ENCODE results near the gene GPR61. TPM values are rescaled to one million over a fixed set of nuclear protein-coding genes. Genes with fewer than 3 reads are reported as not detected.

GPR61 gene
- total RNA-seq, 2 experiments from 2014 or later: 0.31 TPM; not detected in 1

- H3K4me3 Mint-ChIP-seq: no peak overlapping the region
- H3K27ac Mint-ChIP-seq: peak overlapping the region; percentile 81
- intact Hi-C loops (cut with micrococcal nuclease): no loop called here
- no peaks in the 10 kb centered on the region for H3K27me3 Mint-ChIP-seq (ENCODE audit: low read depth)
- H3K36me3 Mint-ChIP-seq (ENCODE audit: low read depth): peaks cover 2% of the 10 kb centered on the region
- peaks cover 92% of the 10 kb centered on the region for H3K4me1 Mint-ChIP-seq (ENCODE audit: low read depth)
- CTCF ChIA-PET: interaction anchor here (0.6 to 35.8 kb wide), 10 partner anchors 3 to 407 kb away, joined by 3 to 1207 read pairs (median 4); partner anchors contain the start of genes AMIGO1, CYB561D1 and GPR61
- H3K9me3 Mint-ChIP-seq: no peaks in the 10 kb centered on the region
- DNase-seq: no peak
Measured at GRCh38 chr1:109499081-109499480, 40.6 kb upstream of the GPR61 start.

- Mint-ChIP-seq H3K4me3 (no peak overlapping the region), H3K27ac (peak overlapping the region; percentile 81), H3K36me3 (ENCODE audit: low read depth) (no peaks in the 10 kb centered on the region), H3K27me3 (ENCODE audit: low read depth) (no peaks in the 10 kb centered on the region), H3K9me3 (no peaks in the 10 kb centered on the region), H3K4me1 (ENCODE audit: low read depth) (peaks cover 91% of the 10 kb centered on the region)
- intact Hi-C loops (cut with micrococcal nuclease): loop anchor here (5.0 kb wide), 2 partner anchors 117 to 407 kb away; partner anchors contain the start of genes AMPD2 and GNAT2
- CTCF ChIA-PET: interaction anchor here (1.1 to 35.8 kb wide), 8 partner anchors 4 to 143 kb away, joined by 3 to 1207 read pairs (median 5); partner anchors contain the start of genes AMIGO1, CYB561D1, GPR61 and SYPL2
- peak; percentile 73 for DNase-seq
Measured at GRCh38 chr1:109499661-109500536, 39.8 kb upstream of the GPR61 start.

- Mint-ChIP-seq H3K27ac (peak overlapping the region; percentile 80), H3K36me3 (ENCODE audit: low read depth) (no peaks in the 10 kb centered on the region), H3K9me3 (no peaks in the 10 kb centered on the region), H3K4me3 (no peak overlapping the region), H3K27me3 (ENCODE audit: low read depth) (no peaks in the 10 kb centered on the region), H3K4me1 (ENCODE audit: low read depth) (peaks cover 91% of the 10 kb centered on the region)
- intact Hi-C loops (cut with micrococcal nuclease): loop anchor here (5.0 kb wide), 2 partner anchors 116 to 406 kb away; partner anchors contain the start of genes AMPD2 and GNAT2
- DNase-seq: no peak
- CTCF ChIA-PET: interaction anchor here (1.1 to 35.8 kb wide), 6 partner anchors 5 to 142 kb away, joined by 3 to 1207 read pairs (median 190); partner anchors contain the start of genes AMIGO1, CYB561D1, GPR61 and SYPL2
Measured at GRCh38 chr1:109500941-109501381, 38.7 kb upstream of the GPR61 start.

GRCh38 chr1:109501644-109502363, 37.9 kb upstream of the GPR61 start:
- Mint-ChIP-seq H3K9me3 (no peaks in the 10 kb centered on the region), H3K27ac (peak overlapping the region; percentile 80), H3K4me3 (no peak overlapping the region), H3K36me3 (ENCODE audit: low read depth) (no peaks in the 10 kb centered on the region), H3K27me3 (ENCODE audit: low read depth) (no peaks in the 10 kb centered on the region), H3K4me1 (ENCODE audit: low read depth) (peaks cover 87% of the 10 kb centered on the region)
- no peak for DNase-seq
- CTCF ChIA-PET: interaction anchor here (15.8 to 35.8 kb wide), 3 partner anchors 6 to 29 kb away, joined by 375 to 1207 read pairs (median 375); partner anchors contain the start of genes AMIGO1, CYB561D1 and GPR61
- intact Hi-C loops (cut with micrococcal nuclease): loop anchor here (1.0 to 5.0 kb wide), 3 partner anchors 8 to 405 kb away; partner anchors contain the start of genes AMPD2, CYB561D1 and GNAT2

GRCh38 chr1:109502364-109502851, 37.3 kb upstream of the GPR61 start:
- CTCF ChIA-PET: interaction anchor here (1.3 to 35.8 kb wide), 4 partner anchors 6 to 137 kb away, joined by 4 to 1207 read pairs (median 375); partner anchors contain the start of genes AMIGO1, CYB561D1 and GPR61
- Mint-ChIP-seq H3K4me3 (peak overlapping the region; percentile 25), H3K36me3 (ENCODE audit: low read depth) (no peaks in the 10 kb centered on the region), H3K27ac (peak overlapping the region; percentile 80), H3K27me3 (ENCODE audit: low read depth) (no peaks in the 10 kb centered on the region), H3K4me1 (ENCODE audit: low read depth) (peaks cover 89% of the 10 kb centered on the region), H3K9me3 (peaks cover 4% of the 10 kb centered on the region)
- intact Hi-C loops (cut with micrococcal nuclease): loop anchor here (1.0 to 5.0 kb wide), 3 partner anchors 8 to 405 kb away; partner anchors contain the start of genes AMPD2, CYB561D1 and GNAT2
- peak; percentile 64 for DNase-seq

GRCh38 chr1:109503935-109504334, 35.7 kb upstream of the GPR61 start:
- intact Hi-C loops (cut with micrococcal nuclease): loop anchor here (5.0 kb wide), 2 partner anchors 113 to 403 kb away; partner anchors contain the start of genes AMPD2 and GNAT2
- CTCF ChIA-PET: interaction anchor here (1.1 to 35.8 kb wide), 5 partner anchors 5 to 136 kb away, joined by 3 to 1207 read pairs (median 375); partner anchors contain the start of genes AMIGO1, CYB561D1 and GPR61
- Mint-ChIP-seq H3K27me3 (ENCODE audit: low read depth) (no peaks in the 10 kb centered on the region), H3K9me3 (peaks cover 4% of the 10 kb centered on the region), H3K4me3 (no peak overlapping the region), H3K27ac (peak overlapping the region; percentile 91), H3K36me3 (ENCODE audit: low read depth) (peaks cover 4% of the 10 kb centered on the region), H3K4me1 (ENCODE audit: low read depth) (peaks cover 88% of the 10 kb centered on the region)
- DNase-seq: no peak

GRCh38 chr1:109504974-109505373, 34.7 kb upstream of the GPR61 start:
- peaks cover 83% of the 10 kb centered on the region for H3K4me1 Mint-ChIP-seq (ENCODE audit: low read depth)
- H3K9me3 Mint-ChIP-seq: peaks cover 4% of the 10 kb centered on the region
- intact Hi-C loops (cut with micrococcal nuclease): loop anchor here (5.0 kb wide), 3 partner anchors 112 to 413 kb away; partner anchors contain the start of genes AMPD2, GNAT2 and TMEM167B
- H3K4me3 Mint-ChIP-seq: no peak overlapping the region
- H3K27ac Mint-ChIP-seq: peak overlapping the region; percentile 80
- no peaks in the 10 kb centered on the region for H3K27me3 Mint-ChIP-seq (ENCODE audit: low read depth)
- no peak for DNase-seq
- peaks cover 4% of the 10 kb centered on the region for H3K36me3 Mint-ChIP-seq (ENCODE audit: low read depth)
- CTCF ChIA-PET: interaction anchor here (0.8 to 35.8 kb wide), 6 partner anchors 9 to 80 kb away, joined by 3 to 1207 read pairs (median 4); partner anchors contain the start of genes ATXN7L2, CYB561D1 and GPR61

GRCh38 chr1:109508001-109508872, 31.4 kb upstream of the GPR61 start:
- no peak overlapping the region for H3K27ac Mint-ChIP-seq
- CTCF ChIA-PET: interaction anchor here (21.4 to 35.8 kb wide), 2 partner anchors 12 to 23 kb away, joined by 375 to 1207 read pairs; partner anchors contain the start of genes CYB561D1 and GPR61
- no peaks in the 10 kb centered on the region for H3K27me3 Mint-ChIP-seq (ENCODE audit: low read depth)
- H3K4me3 Mint-ChIP-seq: peak overlapping the region; percentile 85
- no peak for DNase-seq
- H3K4me1 Mint-ChIP-seq (ENCODE audit: low read depth): peaks cover 68% of the 10 kb centered on the region
- H3K9me3 Mint-ChIP-seq: peaks cover 4% of the 10 kb centered on the region
- peaks cover 4% of the 10 kb centered on the region for H3K36me3 Mint-ChIP-seq (ENCODE audit: low read depth)
- intact Hi-C loops (cut with micrococcal nuclease): loop anchor here (2.0 to 5.0 kb wide), 2 partner anchors 25 to 416 kb away; partner anchors contain the start of genes ATXN7L2 and TMEM167B

GRCh38 chr1:109508873-109509175, 30.8 kb upstream of the GPR61 start:
- Mint-ChIP-seq H3K4me1 (ENCODE audit: low read depth) (peaks cover 63% of the 10 kb centered on the region), H3K27me3 (ENCODE audit: low read depth) (no peaks in the 10 kb centered on the region), H3K9me3 (peaks cover 4% of the 10 kb centered on the region), H3K4me3 (peak overlapping the region; percentile 85), H3K27ac (no peak overlapping the region), H3K36me3 (ENCODE audit: low read depth) (peaks cover 4% of the 10 kb centered on the region)
- DNase-seq: no peak
- CTCF ChIA-PET: interaction anchor here (21.4 to 35.8 kb wide), 2 partner anchors 13 to 22 kb away, joined by 375 to 1207 read pairs; partner anchors contain the start of genes CYB561D1 and GPR61
- intact Hi-C loops (cut with micrococcal nuclease): loop anchor here (2.0 to 5.0 kb wide), 2 partner anchors 26 to 417 kb away; partner anchors contain the start of genes ATXN7L2 and TMEM167B
